Esophagus muscularis mucosa (tissue), 4 donors: ENCODE results near the gene MPHOSPH6. TPM values are rescaled to one million over a fixed set of nuclear protein-coding genes. Genes with fewer than 3 reads are reported as not detected.

Experiments used
- DNase-seq: peaks from one replicate; pipeline ENCODE4 v3.0.0-alpha.2; 2017; ENCODE audit errors: extremely low spot score
- H3K27ac ChIP-seq, 4 donors: fragments of 200-600 bp; sonication (generic); replicated peaks in 1 of 4; 1 replicate in 3 of 4; 2 replicates in 1 of 4; pipeline ENCODE4 v1.5.1; 2016 to 2019; ENCODE audit warnings: mild to moderate bottlenecking in 1 of 4
- H3K27me3 ChIP-seq, 4 donors: fragments of 200-600 bp; sonication (generic); one replicate each; pipeline versions ENCODE4 v1.5.1 to v1.6.0; 2016 to 2019
- H3K36me3 ChIP-seq, 4 donors: fragments of 200-600 bp; sonication (generic); one replicate each; pipeline ENCODE4 v1.5.1; 2016 to 2019
- H3K4me1 ChIP-seq, 4 donors: fragments of 200-600 bp; sonication (generic); one replicate each; pipeline ENCODE4 v1.5.1; 2016 to 2019
- H3K4me3 ChIP-seq, 4 donors: fragments of 200-600 bp; sonication (generic); 1 replicate in 2 of 4; 2 replicates in 2 of 4; pipeline ENCODE4 v1.5.1; 2016 to 2019; ENCODE audit warnings: mild to moderate bottlenecking in 4 of 4, moderate library complexity in 1 of 4
- H3K9me3 ChIP-seq, 4 donors: fragments of 200-600 bp; sonication (generic); 1 replicate in 3 of 4; 2 replicates in 1 of 4; pipeline ENCODE4 v1.5.1; 2016 to 2019
- EP300 ChIP-seq: sonication (generic); formaldehyde crosslinking; IDR thresholded peaks from one replicate; pipeline ENCODE4 v1.6.1; 2017; ENCODE audit warnings: antibody characterized with exemption
- POLR2A ChIP-seq: fragments of 450-650 bp; IDR thresholded peaks from one replicate; pipeline ENCODE4 v1.6.1; 2017; ENCODE audit warnings: antibody characterized with exemption, moderate library complexity, mild to moderate bottlenecking, low read depth
- POLR2AphosphoS5 ChIP-seq, 2 donors: sonication (generic); formaldehyde crosslinking; IDR thresholded peaks; one replicate each; pipeline ENCODE4 v1.6.1; 2017; ENCODE audit warnings: antibody characterized with exemption in 2 of 2
- WGBS: methylation state at CpG from one replicate; pipeline ENCODE4 v1.1.5; 2018; 5-methylcytosine and 5-hydroxymethylcytosine counted together
- intact Hi-C: fragments of 100-400 bp; cut with DNase I; formaldehyde crosslinking; loops from one replicate; pipeline ENCODE4 v1.15.1; 2023
- total RNA-seq, 4 donors: library from RNA; depleted of rRNA; stranded (reverse); fragments of >200 nt; gene quantifications; one replicate each; pipeline versions ENCODE4 v1.1.0 to v1.2.1, GENCODE V29; 2016
- TF ChIP-seq, protein P1 (sequence below), 3 experiments: fragments of 200-600 bp in 2 of 3; fragments of 450-650 bp in 1 of 3; sonication (generic) in 2 of 3; IDR thresholded peaks; one replicate each; pipeline ENCODE4 v1.5.1; 2017 to 2019; ENCODE audit warnings: antibody characterized with exemption in 3 of 3, mild to moderate bottlenecking in 2 of 3, moderate library complexity in 1 of 3

Gene MPHOSPH6
- total RNA-seq, 4 donors from 2014 or later, result 7.2 to 26.2 (median 12.6) TPM

DNA sequence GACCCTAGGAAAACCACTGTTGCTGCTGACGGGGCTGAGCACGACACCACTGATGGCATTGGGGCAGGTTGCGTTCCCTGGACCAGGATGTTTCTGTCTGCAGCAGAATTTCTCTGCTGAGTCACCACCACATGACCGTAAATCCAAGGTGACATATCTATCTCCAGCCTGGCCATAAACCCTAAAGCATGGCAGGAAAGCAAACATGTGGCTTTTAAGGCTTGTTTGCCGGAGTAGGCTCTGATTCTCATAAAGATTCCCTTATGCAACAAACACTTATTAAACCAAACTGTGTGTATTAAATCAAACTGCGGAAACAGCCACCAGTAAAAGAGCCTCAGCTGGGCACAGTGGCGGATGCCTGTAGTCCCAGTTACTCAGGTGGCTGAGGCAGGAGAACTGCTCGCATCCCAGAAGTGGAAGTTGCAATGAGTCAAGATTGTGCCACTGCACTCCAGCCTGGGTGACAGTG lies 17.3 kb downstream of the MPHOSPH6 start:
- Histone ChIP-seq H3K4me1 (peaks cover 0 to 5% (median 4%) of the 10 kb centered on the region in 4 donors), H3K27ac (no peak overlapping the region), H3K4me3 (no peak overlapping the region), H3K27me3 (no peaks in the 10 kb centered on the region), H3K36me3 (peaks cover 5 to 15% (median 5%) of the 10 kb centered on the region in 4 donors), H3K9me3 (no peaks in the 10 kb centered on the region)
- TF ChIP-seq POLR2AphosphoS5 (IDR thresholded peaks at IDR 0.05), result no peak
- TF ChIP-seq EP300, result no peak
- no peak for TF ChIP-seq POLR2A
- TF ChIP-seq, protein P1, sequence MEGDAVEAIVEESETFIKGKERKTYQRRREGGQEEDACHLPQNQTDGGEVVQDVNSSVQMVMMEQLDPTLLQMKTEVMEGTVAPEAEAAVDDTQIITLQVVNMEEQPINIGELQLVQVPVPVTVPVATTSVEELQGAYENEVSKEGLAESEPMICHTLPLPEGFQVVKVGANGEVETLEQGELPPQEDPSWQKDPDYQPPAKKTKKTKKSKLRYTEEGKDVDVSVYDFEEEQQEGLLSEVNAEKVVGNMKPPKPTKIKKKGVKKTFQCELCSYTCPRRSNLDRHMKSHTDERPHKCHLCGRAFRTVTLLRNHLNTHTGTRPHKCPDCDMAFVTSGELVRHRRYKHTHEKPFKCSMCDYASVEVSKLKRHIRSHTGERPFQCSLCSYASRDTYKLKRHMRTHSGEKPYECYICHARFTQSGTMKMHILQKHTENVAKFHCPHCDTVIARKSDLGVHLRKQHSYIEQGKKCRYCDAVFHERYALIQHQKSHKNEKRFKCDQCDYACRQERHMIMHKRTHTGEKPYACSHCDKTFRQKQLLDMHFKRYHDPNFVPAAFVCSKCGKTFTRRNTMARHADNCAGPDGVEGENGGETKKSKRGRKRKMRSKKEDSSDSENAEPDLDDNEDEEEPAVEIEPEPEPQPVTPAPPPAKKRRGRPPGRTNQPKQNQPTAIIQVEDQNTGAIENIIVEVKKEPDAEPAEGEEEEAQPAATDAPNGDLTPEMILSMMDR (IDR thresholded peaks at IDR 0.05), result no peak
- DNase-seq, result no peak
- 89% methylated on average over 8 of the region's 8 CpGs for WGBS
- intact Hi-C loops, result no loop called here

DNA sequence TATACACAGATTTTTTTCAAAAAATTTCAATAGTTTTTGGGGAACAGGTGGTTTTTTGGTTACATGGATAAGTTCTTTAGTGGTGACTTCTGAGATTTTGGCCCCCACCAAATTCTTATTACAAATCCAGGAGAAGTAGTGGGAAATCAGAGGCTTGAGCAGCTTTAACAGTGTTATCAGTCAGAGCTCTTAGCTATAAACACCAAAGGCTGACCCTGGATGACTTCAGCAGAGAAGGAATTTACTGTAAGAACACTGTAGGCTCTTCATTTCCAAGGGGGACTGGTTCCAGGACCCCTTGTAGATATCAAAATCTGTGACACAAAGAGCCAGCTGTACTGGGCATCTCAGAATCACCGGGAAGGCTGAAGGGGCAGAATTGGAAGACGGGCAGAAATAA lies 17.8 kb downstream of the MPHOSPH6 start:
- Histone ChIP-seq H3K9me3 (no peaks in the 10 kb centered on the region), H3K27me3 (no peaks in the 10 kb centered on the region), H3K4me3 (no peak overlapping the region), H3K4me1 (peaks cover 0 to under 1% (median 0%) of the 10 kb centered on the region in 4 donors), H3K27ac (no peak overlapping the region), H3K36me3 (peaks cover 5 to 20% (median 7%) of the 10 kb centered on the region in 4 donors)
- intact Hi-C loops, result no loop called here
- WGBS, result 86% methylated on average over 2 of the region's 2 CpGs
- no peak for TF ChIP-seq POLR2AphosphoS5 (IDR thresholded peaks at IDR 0.05)
- TF ChIP-seq, protein P1 (IDR thresholded peaks at IDR 0.05), result no peak
- TF ChIP-seq EP300, result no peak
- no peak for TF ChIP-seq POLR2A
- no peak for DNase-seq

DNA sequence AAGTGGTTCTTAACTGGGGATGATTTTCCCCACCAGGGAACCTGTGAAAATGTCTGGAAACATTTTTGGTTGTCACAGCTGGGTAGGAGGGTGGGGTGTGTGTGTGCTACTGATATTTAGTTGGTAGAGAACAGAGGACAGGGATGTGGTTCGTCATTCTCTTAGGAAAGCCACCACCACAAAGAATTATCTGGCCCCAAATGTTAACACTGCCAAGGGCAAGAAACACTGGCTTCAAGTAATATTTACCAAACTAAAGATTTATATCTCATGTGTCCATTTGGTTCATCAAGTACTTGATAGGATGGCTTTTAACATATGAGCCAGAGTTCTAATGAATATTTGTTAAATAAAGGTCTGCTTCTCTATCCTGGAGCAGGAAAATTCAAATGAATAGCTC lies 19.5 kb downstream of the MPHOSPH6 start:
- TF ChIP-seq POLR2A (no peak), POLR2AphosphoS5 (IDR thresholded peaks at IDR 0.05) (no peak), EP300 (no peak)
- TF ChIP-seq, protein P1 (IDR thresholded peaks at IDR 0.05), result no peak
- no peaks in the 10 kb centered on the region for H3K9me3 ChIP-seq
- H3K36me3 ChIP-seq, result peaks cover 5 to 24% (median 14%) of the 10 kb centered on the region in 4 donors
- H3K4me1 ChIP-seq, result no peaks in the 10 kb centered on the region
- WGBS, result 84% methylated on average over 1 of the region's 1 CpG
- no peak for DNase-seq
- intact Hi-C loops, result no loop called here
- H3K4me3 ChIP-seq, result no peak overlapping the region
- H3K27me3 ChIP-seq, result no peaks in the 10 kb centered on the region
- H3K27ac ChIP-seq, result no peak overlapping the region

DNA sequence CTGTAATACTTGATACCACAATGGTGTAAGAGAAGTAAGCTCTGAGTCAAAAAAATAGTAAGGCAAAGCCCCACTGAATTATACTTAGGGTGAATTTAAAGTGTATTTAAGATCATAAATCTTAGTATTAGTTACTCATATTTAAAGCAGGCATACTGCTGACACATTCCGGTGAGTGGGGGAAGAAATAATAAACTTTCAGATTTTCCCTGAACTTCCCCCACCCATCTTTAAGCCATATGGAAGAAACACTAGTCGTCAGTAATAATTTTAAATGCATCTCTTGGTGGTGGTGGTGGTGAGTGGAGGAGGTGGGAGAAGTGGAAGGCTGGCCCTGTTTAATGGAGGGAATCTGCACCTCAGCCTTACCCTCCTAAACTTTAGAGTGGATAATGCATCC lies 20.5 kb downstream of the MPHOSPH6 start:
- Histone ChIP-seq H3K36me3 (peaks cover 5 to 22% (median 14%) of the 10 kb centered on the region in 4 donors), H3K9me3 (no peaks in the 10 kb centered on the region), H3K4me3 (no peak overlapping the region), H3K27me3 (no peaks in the 10 kb centered on the region), H3K4me1 (no peaks in the 10 kb centered on the region), H3K27ac (no peak overlapping the region)
- TF ChIP-seq POLR2AphosphoS5 (IDR thresholded peaks at IDR 0.05) (no peak), POLR2A (no peak), EP300 (no peak)
- TF ChIP-seq, protein P1 (IDR thresholded peaks at IDR 0.05), result no peak
- intact Hi-C loops, result no loop called here
- WGBS, result 76% methylated on average over 2 of the region's 2 CpGs
- no peak for DNase-seq

DNA sequence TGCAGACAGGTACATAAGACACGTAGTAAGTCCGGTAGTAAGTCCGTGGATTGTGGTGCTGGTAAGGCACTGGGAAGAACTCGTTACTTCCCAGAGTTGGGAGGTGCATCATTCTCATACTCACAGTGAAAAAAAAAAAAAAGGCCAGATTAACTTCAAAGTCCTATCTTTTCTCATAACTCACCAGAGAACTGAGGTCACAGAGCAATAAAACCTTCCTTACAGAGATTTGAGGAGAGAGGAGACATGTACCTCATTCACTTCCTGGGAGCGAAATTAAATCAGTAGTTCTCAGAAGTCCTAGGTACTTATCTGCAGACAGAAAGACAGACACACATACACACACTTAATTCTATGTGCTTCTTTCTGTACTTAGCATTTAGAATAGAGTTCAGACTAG lies 22.5 kb downstream of the MPHOSPH6 start:
- TF ChIP-seq POLR2AphosphoS5 (IDR thresholded peaks at IDR 0.05) (no peak), EP300 (no peak), POLR2A (no peak)
- TF ChIP-seq, protein P1 (IDR thresholded peaks at IDR 0.05), result no peak
- 86% methylated on average over 5 of the region's 5 CpGs for WGBS
- H3K9me3 ChIP-seq, result no peaks in the 10 kb centered on the region
- H3K36me3 ChIP-seq, result peaks cover 5 to 22% (median 14%) of the 10 kb centered on the region in 4 donors
- intact Hi-C loops, result no loop called here
- no peak for DNase-seq
- no peaks in the 10 kb centered on the region for H3K27me3 ChIP-seq
- H3K4me3 ChIP-seq, result no peak overlapping the region
- no peaks in the 10 kb centered on the region for H3K4me1 ChIP-seq
- H3K27ac ChIP-seq, result no peak overlapping the region
